ENCODE measurements around the gene MSI2. TPM values are rescaled to one million over a fixed set of nuclear protein-coding genes. Genes with fewer than 3 reads are reported as not detected.

The MSI2 gene
- total RNA-seq, 2 experiments from 2014 or later = 59.6 to 61.7 TPM

DNA sequence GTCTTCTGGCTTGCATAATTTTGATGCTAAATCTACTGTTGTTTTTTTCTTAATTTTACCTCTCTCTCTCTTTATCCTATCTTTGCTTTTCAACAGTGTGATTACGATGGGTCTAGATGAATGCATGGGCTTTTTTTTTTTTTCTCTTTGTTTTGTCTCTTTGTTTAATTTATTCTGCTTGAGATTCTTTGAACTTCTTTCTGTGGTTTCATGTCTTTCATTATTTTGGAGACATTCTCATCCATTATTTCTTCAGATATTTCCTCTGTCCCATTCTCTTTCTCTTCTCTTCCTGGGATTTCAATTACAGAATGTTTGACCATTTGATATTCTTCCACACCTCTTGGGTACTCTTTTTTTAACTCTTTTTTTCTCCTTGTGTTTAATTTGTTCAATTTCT lies 436.4 kb downstream of the MSI2 start:
- Mint-ChIP-seq H3K27me3 (no peaks in the 10 kb centered on the region), H3K27ac (peak overlapping the region; percentile 31), H3K9me3 (peaks cover 13% of the 10 kb centered on the region), H3K36me3 (ENCODE audit: low read depth) (peaks cover 10% of the 10 kb centered on the region), H3K4me3 (peak overlapping the region; percentile 22), H3K4me1 (ENCODE audit: low read depth) (peaks cover 12% of the 10 kb centered on the region)
- TF ChIP-seq, protein P1, sequence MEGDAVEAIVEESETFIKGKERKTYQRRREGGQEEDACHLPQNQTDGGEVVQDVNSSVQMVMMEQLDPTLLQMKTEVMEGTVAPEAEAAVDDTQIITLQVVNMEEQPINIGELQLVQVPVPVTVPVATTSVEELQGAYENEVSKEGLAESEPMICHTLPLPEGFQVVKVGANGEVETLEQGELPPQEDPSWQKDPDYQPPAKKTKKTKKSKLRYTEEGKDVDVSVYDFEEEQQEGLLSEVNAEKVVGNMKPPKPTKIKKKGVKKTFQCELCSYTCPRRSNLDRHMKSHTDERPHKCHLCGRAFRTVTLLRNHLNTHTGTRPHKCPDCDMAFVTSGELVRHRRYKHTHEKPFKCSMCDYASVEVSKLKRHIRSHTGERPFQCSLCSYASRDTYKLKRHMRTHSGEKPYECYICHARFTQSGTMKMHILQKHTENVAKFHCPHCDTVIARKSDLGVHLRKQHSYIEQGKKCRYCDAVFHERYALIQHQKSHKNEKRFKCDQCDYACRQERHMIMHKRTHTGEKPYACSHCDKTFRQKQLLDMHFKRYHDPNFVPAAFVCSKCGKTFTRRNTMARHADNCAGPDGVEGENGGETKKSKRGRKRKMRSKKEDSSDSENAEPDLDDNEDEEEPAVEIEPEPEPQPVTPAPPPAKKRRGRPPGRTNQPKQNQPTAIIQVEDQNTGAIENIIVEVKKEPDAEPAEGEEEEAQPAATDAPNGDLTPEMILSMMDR (IDR thresholded peaks at IDR 0.05) = no peak
- ChIA-PET CTCF (no interaction called here), POLR2A (no interaction called here)
- DNase-seq (no peak), ATAC-seq (no peak)
- intact Hi-C loops (cut with micrococcal nuclease) = no loop called here

DNA sequence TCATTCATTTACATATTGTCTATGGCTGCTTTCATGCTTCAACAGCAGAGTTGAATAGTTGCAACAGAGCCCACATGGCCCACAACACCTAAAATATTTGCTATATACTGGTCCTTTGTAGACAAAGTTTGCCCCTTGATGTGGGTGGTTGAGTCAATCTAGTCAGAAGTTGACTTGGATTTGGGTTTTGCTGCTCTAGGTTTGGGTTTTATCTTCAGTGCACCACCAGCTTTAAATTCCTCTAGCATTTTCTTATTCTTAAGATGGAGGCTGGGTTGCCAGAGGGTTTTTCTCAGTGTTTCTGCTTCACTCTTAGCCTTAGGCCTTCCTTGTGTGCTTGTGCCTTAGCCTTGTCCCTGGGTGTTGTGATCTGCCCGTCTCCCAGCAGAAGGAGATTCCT lies 437.7 kb downstream of the MSI2 start:
- Mint-ChIP-seq H3K9me3 (peaks cover 13% of the 10 kb centered on the region), H3K4me1 (ENCODE audit: low read depth) (peaks cover 12% of the 10 kb centered on the region), H3K4me3 (no peak overlapping the region), H3K27ac (no peak overlapping the region), H3K36me3 (ENCODE audit: low read depth) (peaks cover 10% of the 10 kb centered on the region), H3K27me3 (no peaks in the 10 kb centered on the region)
- no peak for DNase-seq
- TF ChIP-seq, protein P1 (IDR thresholded peaks at IDR 0.05) = no peak
- intact Hi-C loops (cut with micrococcal nuclease) = no loop called here
- POLR2A ChIA-PET = interaction anchor here (0.6 kb wide), 1 partner anchor 93 kb away, joined by 3 read pairs; no protein-coding TSS in a partner anchor
- CTCF ChIA-PET = interaction anchor here (1.1 to 2.9 kb wide), 2 partner anchors 22 to 451 kb away, joined by 3 to 12 read pairs; no protein-coding TSS in a partner anchor
- no peak for ATAC-seq

DNA sequence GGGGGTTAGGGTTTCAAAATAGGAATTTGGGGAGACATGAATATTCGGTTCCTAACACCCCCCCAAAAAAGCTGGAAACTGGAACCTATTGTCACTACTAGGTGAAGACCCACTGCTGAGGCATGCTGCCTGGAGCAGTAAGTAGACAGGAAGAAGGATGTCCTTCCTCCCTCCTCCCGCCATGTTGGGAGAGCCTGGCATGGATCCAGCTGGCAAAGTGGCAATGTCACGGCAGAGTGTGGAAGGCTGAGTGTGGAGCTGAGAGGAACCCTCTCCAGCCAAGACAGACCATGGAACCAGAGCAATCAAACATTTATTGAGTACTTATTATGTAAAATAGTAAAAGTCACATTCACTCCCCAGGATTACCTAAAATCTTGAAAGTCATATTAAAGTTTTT lies 439.7 kb downstream of the MSI2 start:
- DNase-seq (no peak), ATAC-seq (no peak)
- CTCF ChIA-PET = interaction anchor here (0.6 to 2.9 kb wide), 3 partner anchors 24 to 87 kb away, joined by 3 to 12 read pairs (median 3); no protein-coding TSS in a partner anchor
- TF ChIP-seq, protein P1 (IDR thresholded peaks at IDR 0.05) = no peak
- H3K27ac Mint-ChIP-seq = no peak overlapping the region
- intact Hi-C loops (cut with micrococcal nuclease) = no loop called here
- POLR2A ChIA-PET = interaction anchor here (1.0 kb wide), 1 partner anchor 20 kb away, joined by 3 read pairs; no protein-coding TSS in a partner anchor
- H3K27me3 Mint-ChIP-seq = no peaks in the 10 kb centered on the region
- H3K9me3 Mint-ChIP-seq = peaks cover 13% of the 10 kb centered on the region
- H3K36me3 Mint-ChIP-seq (ENCODE audit: low read depth) = peaks cover 10% of the 10 kb centered on the region
- H3K4me3 Mint-ChIP-seq = no peak overlapping the region
- peaks cover 13% of the 10 kb centered on the region for H3K4me1 Mint-ChIP-seq (ENCODE audit: low read depth)

DNA sequence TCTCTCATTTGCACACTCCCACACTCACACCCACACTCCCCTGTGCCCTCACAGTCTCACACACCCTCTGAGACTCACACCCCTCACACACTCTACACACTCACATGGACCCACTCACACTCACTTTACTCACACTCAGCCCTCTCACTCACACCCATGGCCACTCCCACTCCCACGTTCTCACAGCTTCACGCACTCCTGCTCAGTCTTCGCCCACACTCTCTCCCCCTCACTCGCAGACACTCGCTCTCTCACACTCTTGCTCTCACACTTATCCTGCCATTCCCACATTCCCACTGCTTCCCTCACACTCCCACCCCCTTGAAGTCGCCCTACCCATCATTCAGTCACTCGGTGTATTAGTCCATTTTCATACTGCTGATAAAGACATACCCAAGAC lies 440.9 kb downstream of the MSI2 start:
- Mint-ChIP-seq H3K9me3 (peaks cover 13% of the 10 kb centered on the region), H3K27ac (no peak overlapping the region)
- TF ChIP-seq, protein P1 (IDR thresholded peaks at IDR 0.05) = no peak

DNA sequence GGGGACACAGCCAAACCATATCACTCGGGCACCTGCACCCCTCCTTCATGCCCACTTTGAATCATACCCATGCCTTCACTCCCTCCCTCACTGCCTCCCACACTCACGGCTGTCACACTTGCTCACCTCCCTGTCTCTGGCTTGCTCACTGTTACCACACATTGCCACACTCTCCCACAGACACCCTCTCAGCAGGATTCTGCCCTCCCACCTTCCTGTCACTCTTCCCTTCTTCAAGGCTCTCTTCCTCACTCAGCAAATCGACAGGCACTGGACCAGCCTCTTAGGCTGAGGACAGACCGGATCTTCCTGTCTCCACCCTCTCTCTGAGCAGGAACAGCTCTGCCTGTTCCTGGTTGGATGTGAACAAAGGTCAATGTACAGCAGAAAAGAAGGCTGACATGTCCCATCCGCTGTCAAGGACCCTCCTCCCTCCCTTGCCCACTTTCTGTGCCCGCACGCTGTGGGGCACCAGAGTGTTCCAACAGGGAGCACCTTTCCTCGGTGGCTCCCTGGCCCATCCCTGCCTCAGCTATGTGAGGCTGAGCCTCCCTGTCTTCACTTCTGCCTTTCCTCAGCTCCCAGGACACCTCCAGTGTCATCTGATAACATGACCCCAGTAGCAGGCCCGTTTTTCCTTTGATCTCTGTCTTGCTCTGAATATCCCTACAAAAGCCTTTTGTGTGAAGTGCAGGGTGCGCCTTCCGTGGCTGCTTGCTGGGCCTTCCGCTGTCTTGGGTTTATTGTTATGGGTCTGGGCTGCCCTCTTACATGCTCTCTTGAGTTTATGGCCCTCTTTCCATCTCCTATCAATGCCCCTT lies 441.8 kb downstream of the MSI2 start:
- intact Hi-C loops (cut with micrococcal nuclease) = no loop called here
- Mint-ChIP-seq H3K27me3 (no peaks in the 10 kb centered on the region), H3K9me3 (peaks cover 9% of the 10 kb centered on the region), H3K36me3 (ENCODE audit: low read depth) (peaks cover 4% of the 10 kb centered on the region), H3K27ac (no peak overlapping the region), H3K4me3 (no peak overlapping the region), H3K4me1 (ENCODE audit: low read depth) (peaks cover 6% of the 10 kb centered on the region)
- ATAC-seq = peak; percentile 69
- peak; percentile 54 for DNase-seq
- POLR2A ChIA-PET = no interaction called here
- TF ChIP-seq, protein P1 (IDR thresholded peaks at IDR 0.05) = no peak
- CTCF ChIA-PET = no interaction called here

More for the DNA sequence above, 440.9 kb downstream of the MSI2 start:
- intact Hi-C loops (cut with micrococcal nuclease) = no loop called here
- H3K27me3 Mint-ChIP-seq = no peaks in the 10 kb centered on the region
- ATAC-seq = no peak
- no peak overlapping the region for H3K4me3 Mint-ChIP-seq
- no peak for DNase-seq
- H3K36me3 Mint-ChIP-seq (ENCODE audit: low read depth) = peaks cover 7% of the 10 kb centered on the region
- CTCF ChIA-PET = interaction anchor here (0.5 to 1.3 kb wide), 2 partner anchors 46 to 86 kb away, joined by 3 read pairs; no protein-coding TSS in a partner anchor
- POLR2A ChIA-PET = no interaction called here
- H3K4me1 Mint-ChIP-seq (ENCODE audit: low read depth) = peaks cover 13% of the 10 kb centered on the region

Data from activated CD8-positive, alpha-beta T cell treated with anti-CD3 and anti-CD28 coated beads for 36 hours (primary cell).